ENCODE measurements around the gene CXCL12.

The CXCL12 gene

GRCh38 chr10:44397476-44398225, 12.8 kb upstream of the CXCL12 start:
- H3K36me3 ChIP-seq (replicated peaks; ENCODE audit: low read depth, low read length) = no peaks in the 10 kb centered on the region
- H3K4me1 ChIP-seq (ENCODE audit: low read length) = no peaks in the 10 kb centered on the region
- TF ChIP-seq EZH2phosphoT487 (IDR thresholded peaks at IDR 0.05; ENCODE audit: low read depth) (no peak), CTCF (IDR thresholded peaks at IDR 0.05; ENCODE audit: low read depth, low read length) (no peak)
- H3K9me3 ChIP-seq (ENCODE audit: insufficient read depth, low read length) = no peaks in the 10 kb centered on the region
- no peaks in the 10 kb centered on the region for H4K20me1 ChIP-seq (ENCODE audit: insufficient read depth, low read length)
- H3K27ac ChIP-seq (ENCODE audit: low read length) = no peak overlapping the region
- H3K4me2 ChIP-seq (ENCODE audit: low read length) = no peak overlapping the region
- H2AFZ ChIP-seq (ENCODE audit: low read depth, low read length) = no peak overlapping the region
- no peak overlapping the region for H3K4me3 ChIP-seq (ENCODE audit: low read length)
- H3K79me2 ChIP-seq (ENCODE audit: low read length) = no peaks in the 10 kb centered on the region
- H3K27me3 ChIP-seq (ENCODE audit: low read depth, low read length) = peaks cover 14% of the 10 kb centered on the region
- no peak overlapping the region for H3K9ac ChIP-seq (ENCODE audit: low read length)

GRCh38 chr10:44396671-44397191, 11.8 kb upstream of the CXCL12 start:
- Histone ChIP-seq H3K27ac (ENCODE audit: low read length) (no peak overlapping the region), H3K79me2 (ENCODE audit: low read length) (no peaks in the 10 kb centered on the region), H3K36me3 (replicated peaks; ENCODE audit: low read depth, low read length) (no peaks in the 10 kb centered on the region), H2AFZ (ENCODE audit: low read depth, low read length) (no peak overlapping the region), H3K9me3 (ENCODE audit: insufficient read depth, low read length) (no peaks in the 10 kb centered on the region), H3K4me2 (ENCODE audit: low read length) (no peak overlapping the region), H3K4me3 (ENCODE audit: low read length) (no peak overlapping the region), H3K27me3 (ENCODE audit: low read depth, low read length) (peaks cover 14% of the 10 kb centered on the region), H3K4me1 (ENCODE audit: low read length) (no peaks in the 10 kb centered on the region), H4K20me1 (ENCODE audit: insufficient read depth, low read length) (no peaks in the 10 kb centered on the region), H3K9ac (ENCODE audit: low read length) (no peak overlapping the region)
- TF ChIP-seq EZH2phosphoT487 (IDR thresholded peaks at IDR 0.05; ENCODE audit: low read depth) = no peak
- no peak for TF ChIP-seq CTCF (IDR thresholded peaks at IDR 0.05; ENCODE audit: low read depth, low read length)

GRCh38 chr10:44395902-44396670, 11.2 kb upstream of the CXCL12 start:
- TF ChIP-seq CTCF (IDR thresholded peaks at IDR 0.05; ENCODE audit: low read depth, low read length) = no peak
- TF ChIP-seq EZH2phosphoT487 (IDR thresholded peaks at IDR 0.05; ENCODE audit: low read depth) = no peak
- no peak overlapping the region for H3K4me2 ChIP-seq (ENCODE audit: low read length)
- no peak overlapping the region for H3K4me3 ChIP-seq (ENCODE audit: low read length)
- no peaks in the 10 kb centered on the region for H3K79me2 ChIP-seq (ENCODE audit: low read length)
- no peaks in the 10 kb centered on the region for H4K20me1 ChIP-seq (ENCODE audit: insufficient read depth, low read length)
- no peak overlapping the region for H2AFZ ChIP-seq (ENCODE audit: low read depth, low read length)
- H3K4me1 ChIP-seq (ENCODE audit: low read length) = no peaks in the 10 kb centered on the region
- no peaks in the 10 kb centered on the region for H3K9me3 ChIP-seq (ENCODE audit: insufficient read depth, low read length)
- H3K36me3 ChIP-seq (replicated peaks; ENCODE audit: low read depth, low read length) = no peaks in the 10 kb centered on the region
- H3K9ac ChIP-seq (ENCODE audit: low read length) = no peak overlapping the region
- no peak overlapping the region for H3K27ac ChIP-seq (ENCODE audit: low read length)
- H3K27me3 ChIP-seq (ENCODE audit: low read depth, low read length) = peaks cover 14% of the 10 kb centered on the region

- Histone ChIP-seq H2AFZ (ENCODE audit: low read depth, low read length) (no peak overlapping the region), H3K27me3 (ENCODE audit: low read depth, low read length) (peaks cover 14% of the 10 kb centered on the region), H3K4me2 (ENCODE audit: low read length) (no peak overlapping the region), H3K27ac (ENCODE audit: low read length) (no peak overlapping the region), H3K9me3 (ENCODE audit: insufficient read depth, low read length) (no peaks in the 10 kb centered on the region), H3K4me1 (ENCODE audit: low read length) (no peaks in the 10 kb centered on the region), H3K4me3 (ENCODE audit: low read length) (no peak overlapping the region), H4K20me1 (ENCODE audit: insufficient read depth, low read length) (no peaks in the 10 kb centered on the region), H3K9ac (ENCODE audit: low read length) (no peak overlapping the region), H3K36me3 (replicated peaks; ENCODE audit: low read depth, low read length) (no peaks in the 10 kb centered on the region), H3K79me2 (ENCODE audit: low read length) (no peaks in the 10 kb centered on the region)
- TF ChIP-seq EZH2phosphoT487 (IDR thresholded peaks at IDR 0.05; ENCODE audit: low read depth) (no peak), CTCF (IDR thresholded peaks at IDR 0.05; ENCODE audit: low read depth, low read length) (no peak)
These were observed 10.5 kb upstream of the CXCL12 start for GRCh38 chr10:44395396-44395795.

Data from OCI-LY3 (cell line).